Central memory CD8-positive, alpha-beta T cell (primary cell): ENCODE results near the gene STAB2.

Source experiments
- ATAC-seq: fragments of 150-1000 bp; cut with Tn5 transposase; replicated peaks from 2 replicates; pipeline ENCODE4 v1.10.0; 2022; ENCODE audit warnings: mild to moderate bottlenecking, moderate FRiP score, moderate number of reproducible peaks; ENCODE audit not compliant: poor library complexity, severe bottlenecking; ENCODE audit errors: extremely low read depth
- DNase-seq, 2 donors: peaks; one replicate each; pipeline ENCODE4 v3.0.0; 2021; ENCODE audit warnings: low spot score in 2 of 2
- H3K27ac Mint-ChIP-seq: one replicate; pipeline ENCODE4 v1.8.0; 2022; ENCODE audit warnings: low read depth, mild to moderate bottlenecking, moderate library complexity, mixed read lengths
- H3K27me3 Mint-ChIP-seq: one replicate; pipeline ENCODE4 v1.8.0; 2022; ENCODE audit warnings: mixed read lengths
- H3K36me3 Mint-ChIP-seq: one replicate; pipeline ENCODE4 v1.8.0; 2022; ENCODE audit warnings: mild to moderate bottlenecking, moderate library complexity, mixed read lengths; ENCODE audit not compliant: insufficient read depth
- H3K4me1 Mint-ChIP-seq: one replicate; pipeline ENCODE4 v1.8.0; 2022; ENCODE audit warnings: mixed read lengths
- H3K4me3 Mint-ChIP-seq: one replicate; pipeline ENCODE4 v1.8.0; 2022; ENCODE audit warnings: mild to moderate bottlenecking, moderate library complexity, mixed read lengths
- H3K9me3 Mint-ChIP-seq: one replicate; pipeline ENCODE4 v1.8.0; 2022; ENCODE audit warnings: mixed read lengths

STAB2 gene

GRCh38 chr12:103596981-103597380, 9.9 kb downstream of the STAB2 start:
- H3K27ac Mint-ChIP-seq: no peak overlapping the region
- H3K4me1 Mint-ChIP-seq: no peaks in the 10 kb centered on the region
- no peak for DNase-seq
- no peaks in the 10 kb centered on the region for H3K36me3 Mint-ChIP-seq
- no peak for ATAC-seq
- H3K27me3 Mint-ChIP-seq: peaks cover 25% of the 10 kb centered on the region
- H3K4me3 Mint-ChIP-seq: no peak overlapping the region
- no peaks in the 10 kb centered on the region for H3K9me3 Mint-ChIP-seq

GRCh38 chr12:103599274-103599673, 12.2 kb downstream of the STAB2 start:
- peaks cover 15% of the 10 kb centered on the region for H3K27me3 Mint-ChIP-seq
- ATAC-seq: no peak
- no peak overlapping the region for H3K27ac Mint-ChIP-seq
- H3K36me3 Mint-ChIP-seq: no peaks in the 10 kb centered on the region
- no peaks in the 10 kb centered on the region for H3K4me1 Mint-ChIP-seq
- no peak for DNase-seq
- no peaks in the 10 kb centered on the region for H3K9me3 Mint-ChIP-seq
- no peak overlapping the region for H3K4me3 Mint-ChIP-seq

- ATAC-seq (no peak), DNase-seq (no peak)
- H3K4me1 Mint-ChIP-seq: no peaks in the 10 kb centered on the region
- no peaks in the 10 kb centered on the region for H3K36me3 Mint-ChIP-seq
- H3K27me3 Mint-ChIP-seq: peaks cover 21% of the 10 kb centered on the region
- no peaks in the 10 kb centered on the region for H3K9me3 Mint-ChIP-seq
- H3K4me3 Mint-ChIP-seq: no peak overlapping the region
- H3K27ac Mint-ChIP-seq: no peak overlapping the region
These were observed 14.1 kb downstream of the STAB2 start for GRCh38 chr12:103600967-103601728.

- Mint-ChIP-seq H3K27ac (no peak overlapping the region), H3K4me1 (no peaks in the 10 kb centered on the region), H3K9me3 (no peaks in the 10 kb centered on the region), H3K36me3 (no peaks in the 10 kb centered on the region), H3K27me3 (peaks cover 67% of the 10 kb centered on the region), H3K4me3 (no peak overlapping the region)
- no peak for DNase-seq
- no peak for ATAC-seq
These were observed 33.3 kb downstream of the STAB2 start for GRCh38 chr12:103620395-103620794.

GRCh38 chr12:103623716-103624115, 36.6 kb downstream of the STAB2 start:
- Mint-ChIP-seq H3K9me3 (no peaks in the 10 kb centered on the region), H3K4me1 (no peaks in the 10 kb centered on the region), H3K27ac (no peak overlapping the region), H3K4me3 (no peak overlapping the region), H3K36me3 (no peaks in the 10 kb centered on the region), H3K27me3 (peaks cover 43% of the 10 kb centered on the region)
- DNase-seq (no peak), ATAC-seq (no peak)

GRCh38 chr12:103626498-103626897, 39.4 kb downstream of the STAB2 start:
- no peaks in the 10 kb centered on the region for H3K4me1 Mint-ChIP-seq
- no peak for ATAC-seq
- no peaks in the 10 kb centered on the region for H3K9me3 Mint-ChIP-seq
- H3K4me3 Mint-ChIP-seq: no peak overlapping the region
- DNase-seq: no peak
- H3K27me3 Mint-ChIP-seq: peaks cover 26% of the 10 kb centered on the region
- H3K36me3 Mint-ChIP-seq: no peaks in the 10 kb centered on the region
- no peak overlapping the region for H3K27ac Mint-ChIP-seq

GRCh38 chr12:103627189-103627855, 40.2 kb downstream of the STAB2 start:
- Mint-ChIP-seq H3K4me3 (no peak overlapping the region), H3K27ac (no peak overlapping the region), H3K4me1 (no peaks in the 10 kb centered on the region), H3K36me3 (no peaks in the 10 kb centered on the region), H3K27me3 (peaks cover 28% of the 10 kb centered on the region), H3K9me3 (peaks cover 6% of the 10 kb centered on the region)
- DNase-seq: no peak
- ATAC-seq: no peak

- H3K9me3 Mint-ChIP-seq: peaks cover 6% of the 10 kb centered on the region
- peak; percentile 24 for ATAC-seq
- no peak overlapping the region for H3K4me3 Mint-ChIP-seq
- H3K36me3 Mint-ChIP-seq: no peaks in the 10 kb centered on the region
- DNase-seq: peak; percentile 16 to 26
- H3K4me1 Mint-ChIP-seq: no peaks in the 10 kb centered on the region
- H3K27ac Mint-ChIP-seq: no peak overlapping the region
- peaks cover 11% of the 10 kb centered on the region for H3K27me3 Mint-ChIP-seq
These were observed 45.6 kb downstream of the STAB2 start for GRCh38 chr12:103632554-103633216.

- H3K27me3 Mint-ChIP-seq: peaks cover 11% of the 10 kb centered on the region
- H3K27ac Mint-ChIP-seq: no peak overlapping the region
- H3K4me3 Mint-ChIP-seq: no peak overlapping the region
- DNase-seq: no peak
- ATAC-seq: no peak
- peaks cover 6% of the 10 kb centered on the region for H3K9me3 Mint-ChIP-seq
- H3K4me1 Mint-ChIP-seq: no peaks in the 10 kb centered on the region
- no peaks in the 10 kb centered on the region for H3K36me3 Mint-ChIP-seq
These were observed 47.7 kb downstream of the STAB2 start for GRCh38 chr12:103634732-103635131.

- H3K9me3 Mint-ChIP-seq: peaks cover 6% of the 10 kb centered on the region
- ATAC-seq (no peak), DNase-seq (no peak)
- H3K27ac Mint-ChIP-seq: no peak overlapping the region
- peaks cover 11% of the 10 kb centered on the region for H3K27me3 Mint-ChIP-seq
- H3K4me1 Mint-ChIP-seq: no peaks in the 10 kb centered on the region
- no peaks in the 10 kb centered on the region for H3K36me3 Mint-ChIP-seq
- H3K4me3 Mint-ChIP-seq: no peak overlapping the region
These were observed 48.3 kb downstream of the STAB2 start for GRCh38 chr12:103635419-103635818.

GRCh38 chr12:103637021-103637420, 49.9 kb downstream of the STAB2 start:
- DNase-seq (no peak), ATAC-seq (no peak)
- no peak overlapping the region for H3K27ac Mint-ChIP-seq
- H3K36me3 Mint-ChIP-seq: no peaks in the 10 kb centered on the region
- H3K27me3 Mint-ChIP-seq: peaks cover 5% of the 10 kb centered on the region
- H3K9me3 Mint-ChIP-seq: peaks cover 3% of the 10 kb centered on the region
- no peak overlapping the region for H3K4me3 Mint-ChIP-seq
- no peaks in the 10 kb centered on the region for H3K4me1 Mint-ChIP-seq

- no peak overlapping the region for H3K27ac Mint-ChIP-seq
- H3K27me3 Mint-ChIP-seq: peaks cover under 1% of the 10 kb centered on the region
These were observed 50.4 kb downstream of the STAB2 start for GRCh38 chr12:103637429-103637828.

GRCh38 chr12:103639983-103640382, 52.9 kb downstream of the STAB2 start:
- ATAC-seq: no peak
- H3K4me3 Mint-ChIP-seq: no peak overlapping the region
- no peaks in the 10 kb centered on the region for H3K9me3 Mint-ChIP-seq
- no peaks in the 10 kb centered on the region for H3K4me1 Mint-ChIP-seq
- no peaks in the 10 kb centered on the region for H3K36me3 Mint-ChIP-seq
- no peak for DNase-seq
- no peaks in the 10 kb centered on the region for H3K27me3 Mint-ChIP-seq
- no peak overlapping the region for H3K27ac Mint-ChIP-seq

More at GRCh38 chr12:103637429-103637828, 50.4 kb downstream of the STAB2 start:
- Mint-ChIP-seq H3K4me3 (no peak overlapping the region), H3K36me3 (no peaks in the 10 kb centered on the region), H3K4me1 (no peaks in the 10 kb centered on the region), H3K9me3 (no peaks in the 10 kb centered on the region)
- ATAC-seq (no peak), DNase-seq (no peak)
